Fibroblast of the conjunctiva (primary cell): ENCODE results near the gene CD1D.
"Not testable (repeated sequence)": the region's sequence is repeated elsewhere in the genome, so short reads cannot be mapped to it uniquely, and the experiment has no call there.

Experiments used
- DNase-seq: peaks from one replicate; pipeline ENCODE4 v3.0.0-alpha.2; 2010; ENCODE audit warnings: low read depth

The CD1D gene

GRCh38 chr1:158180741-158181576 lies at the start of gene CD1D:
CD1D (plus strand) TSS chr1:158180895; CDS start chr1:158181102, 207 bp downstream.
- no peak for DNase-seq

- DNase-seq, result no peak
Measured at GRCh38 chr1:158131217-158131616, 49.5 kb upstream of the CD1D start.

- no peak for DNase-seq
Measured at GRCh38 chr1:158140764-158141192, 39.9 kb upstream of the CD1D start.

DNA sequence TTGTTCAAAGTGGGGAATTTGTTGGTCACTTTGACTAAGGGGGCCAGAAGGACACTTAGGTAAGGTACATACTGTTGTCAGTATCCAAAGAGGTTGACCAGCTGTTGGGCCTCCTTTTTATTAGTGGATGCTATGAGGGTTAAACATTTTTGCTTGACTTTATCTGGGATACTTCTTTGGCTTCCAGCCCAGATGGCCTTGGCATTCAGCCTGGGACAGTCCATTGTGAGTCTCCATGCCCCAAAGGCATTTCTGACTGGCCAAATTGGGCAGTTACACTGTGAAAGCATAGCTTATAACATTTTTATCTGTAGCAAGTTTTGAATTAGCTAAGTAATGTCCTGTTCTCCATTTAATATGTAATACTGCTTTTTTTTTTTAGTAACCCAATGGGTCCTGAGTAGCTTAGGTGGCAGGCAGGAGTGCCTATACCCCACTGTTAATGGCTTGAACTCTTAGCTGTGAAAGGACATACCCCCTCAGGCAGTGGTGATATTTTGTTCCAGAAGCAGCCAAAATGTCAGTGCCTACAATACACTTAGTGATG lies 35.4 kb upstream of the CD1D start:
- DNase-seq, result peak; percentile 51

GRCh38 chr1:158146165-158146564 lies 34.5 kb upstream of the CD1D start:
- DNase-seq, result no peak

DNA sequence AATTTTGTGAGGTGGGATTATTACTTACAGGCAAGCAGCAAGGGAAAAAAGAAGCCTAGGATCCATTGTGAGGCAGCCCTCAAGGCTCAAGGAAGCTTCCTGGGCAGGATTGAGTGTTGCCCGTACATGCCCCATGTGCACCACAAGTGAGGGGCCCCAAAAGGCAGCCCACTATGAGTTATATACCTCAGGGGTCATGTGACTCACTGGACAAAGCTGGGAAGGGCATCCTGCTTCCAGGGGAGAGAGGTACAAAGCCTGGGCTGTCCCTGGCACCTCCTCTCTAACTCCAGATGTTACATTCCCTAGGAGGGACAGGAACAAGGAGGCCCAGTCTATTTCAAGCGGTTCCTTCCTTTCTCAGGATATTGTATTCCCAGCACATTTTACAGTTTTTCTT lies 34.0 kb upstream of the CD1D start:
- no peak for DNase-seq

- no peak for DNase-seq
Measured at GRCh38 chr1:158147401-158147800, 33.3 kb upstream of the CD1D start.

GRCh38 chr1:158147869-158148268 lies 32.8 kb upstream of the CD1D start:
- no peak for DNase-seq

GRCh38 chr1:158148468-158148867 lies 32.2 kb upstream of the CD1D start:
- no peak for DNase-seq

GRCh38 chr1:158149175-158149574 lies 31.5 kb upstream of the CD1D start:
- DNase-seq, result no peak

DNA sequence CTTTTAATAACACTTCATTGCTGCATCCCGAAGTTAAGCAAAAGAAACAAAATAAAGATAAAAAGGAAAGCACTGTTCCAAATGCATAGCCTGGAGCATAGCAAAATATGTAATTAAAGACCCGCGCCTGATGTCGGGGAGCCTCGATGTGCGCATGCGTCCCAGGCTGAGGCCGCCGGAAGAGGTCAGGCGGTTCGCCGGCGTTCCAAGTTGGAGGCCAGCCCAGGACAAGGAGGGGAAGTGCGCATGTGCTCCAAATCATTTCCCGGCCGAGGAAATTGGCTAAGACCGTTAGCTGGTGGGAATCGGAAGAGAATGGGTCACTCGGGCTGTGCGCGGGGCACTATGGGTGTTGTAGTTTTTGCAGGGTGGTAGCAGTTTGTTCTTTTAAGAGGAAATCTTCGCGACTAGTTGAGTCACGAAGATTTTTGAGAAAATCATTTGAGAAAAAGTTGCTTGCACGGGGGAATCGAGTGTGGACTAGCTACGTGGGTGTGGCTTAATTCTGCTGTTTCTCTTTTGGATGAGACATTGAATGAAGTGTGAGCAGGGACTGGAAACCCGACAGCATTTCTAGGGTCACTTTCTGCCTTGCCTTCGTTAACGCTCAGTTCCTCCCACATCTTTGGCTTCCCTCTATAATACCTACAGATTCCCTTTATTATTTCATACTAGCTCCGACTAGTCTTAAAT lies 31.0 kb upstream of the CD1D start:
- DNase-seq, result peak; percentile 96

DNA sequence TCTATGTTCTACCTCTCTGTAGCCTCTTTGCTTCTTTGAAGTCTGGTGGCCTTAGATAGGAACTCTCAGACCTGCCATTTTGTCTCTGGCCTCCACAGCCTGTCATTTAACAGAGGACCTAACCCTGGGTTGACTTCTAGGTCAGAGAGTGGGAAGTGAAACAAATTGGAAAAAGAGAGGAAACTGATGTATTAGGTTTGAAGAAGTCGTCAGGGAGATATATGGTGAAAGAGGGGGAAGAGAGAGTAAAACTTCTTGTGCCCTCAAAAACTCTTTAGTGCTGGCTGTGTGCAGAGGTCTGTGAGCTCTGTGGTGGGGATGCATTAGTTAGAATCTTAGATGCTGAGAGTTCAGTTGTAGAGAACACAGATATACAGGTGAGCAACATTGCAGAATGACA lies 30.2 kb upstream of the CD1D start:
- DNase-seq, result no peak

DNA sequence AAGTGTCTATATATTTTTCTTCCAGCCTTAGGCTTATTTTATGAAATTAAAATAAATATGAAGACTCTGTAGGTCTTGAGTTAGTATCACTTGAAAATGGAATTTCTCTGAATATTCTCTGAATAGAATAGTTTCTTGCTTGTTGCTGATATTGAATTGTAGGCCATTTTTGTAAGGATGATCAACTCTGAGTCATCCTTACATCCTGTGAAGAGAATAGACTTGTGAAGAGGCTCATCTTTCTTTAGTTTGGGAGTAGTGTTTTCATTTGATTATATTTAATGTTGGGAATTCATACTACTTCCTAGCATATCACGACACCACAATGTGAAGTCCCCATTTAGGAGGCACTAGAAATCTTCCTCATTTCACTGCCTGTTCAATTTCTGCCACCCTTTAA lies 27.5 kb upstream of the CD1D start:
- DNase-seq, result no peak

DNA sequence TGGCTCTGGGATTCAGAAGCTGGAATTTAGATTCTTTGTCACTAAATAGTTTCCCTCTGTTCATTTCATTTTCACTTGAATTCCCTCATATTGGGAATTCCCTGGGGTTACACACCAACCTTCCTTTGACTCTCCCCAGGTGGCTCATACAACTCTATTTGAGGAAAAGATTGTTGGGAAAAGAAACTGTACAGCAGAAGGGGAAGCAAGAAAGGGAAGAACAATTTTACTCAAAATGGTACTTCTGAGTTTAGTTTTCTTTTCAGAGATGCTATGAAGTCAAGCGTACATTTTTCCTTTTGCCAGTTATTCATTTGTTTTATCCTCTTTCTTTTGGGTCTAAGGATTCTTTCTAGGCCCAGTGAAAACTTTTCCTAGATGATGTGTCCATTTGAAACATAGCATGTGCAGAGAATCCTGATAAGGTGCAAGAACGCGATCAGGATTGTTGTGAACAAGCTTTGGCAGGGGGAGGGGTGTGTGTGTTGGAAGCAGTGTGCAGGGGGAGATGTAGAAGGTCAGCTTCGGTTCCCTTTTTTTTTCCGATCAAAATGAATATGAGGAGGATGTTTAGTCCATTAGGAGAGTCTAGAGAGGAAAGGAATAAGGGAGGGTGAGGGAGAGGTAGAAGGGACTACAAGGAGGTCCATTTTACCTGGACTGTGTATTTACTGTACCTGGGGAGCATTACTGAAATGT lies 26.8 kb upstream of the CD1D start:
- no peak for DNase-seq

DNA sequence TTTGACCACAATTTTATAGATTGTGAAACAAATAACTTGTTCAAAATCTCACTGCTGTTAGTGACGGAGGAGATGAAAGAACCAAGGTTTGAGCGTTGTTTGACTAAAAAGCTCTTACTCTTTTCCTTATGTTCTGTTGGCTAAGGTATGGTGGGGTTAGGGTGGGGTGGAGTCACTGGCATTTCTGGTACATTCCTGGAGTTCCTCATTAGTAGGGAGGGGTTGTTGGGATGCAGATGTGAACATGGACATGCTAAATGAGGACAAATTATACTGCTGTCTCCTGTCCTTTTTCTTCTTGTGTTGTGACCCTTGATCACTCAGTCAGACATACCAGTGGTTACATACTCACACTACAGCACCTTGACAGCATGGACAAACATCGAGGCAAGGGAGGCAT lies 26.2 kb upstream of the CD1D start:
- DNase-seq, result no peak

- DNase-seq, result no peak
Measured at GRCh38 chr1:158155673-158156072, 25.0 kb upstream of the CD1D start.

DNA sequence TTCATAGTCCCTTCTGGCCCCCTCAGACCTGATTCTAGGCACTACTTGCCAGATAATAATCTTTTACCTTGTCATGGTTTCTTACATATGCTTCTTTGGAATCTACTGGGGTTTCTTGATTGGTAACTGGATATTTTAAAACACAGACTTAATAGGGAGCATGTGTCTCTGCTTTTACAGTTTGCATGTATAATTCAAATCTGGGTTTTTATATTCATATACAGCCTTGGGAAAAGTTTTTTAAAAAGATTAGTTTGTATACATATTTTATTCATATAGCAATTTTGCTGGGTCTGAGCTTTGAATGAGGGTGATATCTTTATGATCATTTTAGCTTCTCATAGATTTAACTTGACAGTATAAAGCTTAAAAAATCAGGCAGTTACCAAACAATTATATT lies 21.1 kb upstream of the CD1D start:
- DNase-seq, result no peak

- no peak for DNase-seq
Measured at GRCh38 chr1:158161446-158161845, 19.2 kb upstream of the CD1D start.

DNA sequence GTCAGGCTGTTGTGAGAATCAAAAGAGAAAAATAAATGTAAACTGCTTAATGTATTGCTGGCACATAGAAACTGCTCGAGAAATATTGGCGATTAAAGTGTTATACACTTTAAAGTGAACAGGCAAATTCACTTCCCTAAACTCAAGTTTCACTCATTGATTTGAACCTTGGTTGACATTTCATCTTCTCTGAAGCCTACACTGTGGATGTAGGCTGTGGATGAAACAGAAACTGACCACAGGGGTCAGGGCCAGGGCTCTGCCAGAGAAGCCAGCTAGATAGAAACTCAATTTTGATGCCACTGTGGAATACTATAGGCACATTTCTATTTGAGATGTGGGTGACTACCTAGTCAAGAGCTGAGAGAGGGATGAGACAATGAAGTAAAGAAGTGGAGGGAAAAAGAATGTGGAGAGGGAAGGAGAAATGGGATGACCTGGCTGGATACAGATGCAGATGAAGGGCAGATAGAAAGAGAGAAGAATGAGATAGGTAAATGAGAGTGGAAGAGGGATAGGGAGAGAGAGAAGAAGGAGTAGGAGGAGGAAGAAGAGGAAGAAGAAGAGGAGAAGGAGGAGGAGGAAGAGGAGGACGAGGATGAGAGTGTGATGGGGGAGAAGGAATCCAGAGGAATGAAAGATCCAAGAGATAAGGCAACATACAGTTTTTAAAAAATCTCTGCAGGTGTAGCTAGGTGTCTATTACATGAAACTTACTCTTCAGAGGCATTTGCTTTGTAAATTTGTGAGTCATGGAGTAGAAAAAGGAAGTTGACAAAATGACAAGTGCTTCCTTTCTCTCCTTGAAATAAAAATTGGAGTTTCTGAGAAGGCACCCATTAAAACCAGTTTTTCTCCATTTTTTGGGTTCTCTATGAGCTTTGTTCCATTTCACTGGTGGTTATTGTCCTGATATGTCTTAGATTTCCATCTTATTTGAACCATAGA lies 17.4 kb upstream of the CD1D start:
- DNase-seq, result no peak

DNA sequence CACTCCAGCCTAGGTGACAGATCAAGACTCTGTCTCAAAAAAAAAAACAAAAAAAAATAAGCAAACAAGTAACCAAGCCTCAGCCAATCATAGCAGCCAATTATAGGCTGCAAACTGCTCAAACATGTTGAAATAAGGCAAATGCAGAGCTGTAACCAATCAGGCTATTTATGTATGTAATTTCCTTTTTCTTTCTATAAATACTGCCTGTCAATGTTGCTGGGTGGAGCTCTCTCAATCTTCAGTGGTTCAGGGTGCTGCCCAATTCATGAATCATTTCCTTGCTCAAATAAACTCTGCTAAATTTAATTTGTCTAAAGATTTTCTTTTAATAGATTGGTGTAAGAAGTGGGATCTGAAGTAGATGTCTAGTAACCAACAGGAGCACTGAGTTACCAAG lies 11.6 kb upstream of the CD1D start:
- no peak for DNase-seq

GRCh38 chr1:158175915-158176314 lies 4.8 kb upstream of the CD1D start:
- not testable (repeated sequence) for DNase-seq
